WTC11 (cell line): ENCODE measurements around the gene EYS. TPM values are rescaled to one million over a fixed set of nuclear protein-coding genes. Genes with fewer than 3 reads are reported as not detected.

ENCODE experiments used
- ATAC-seq: fragments of 200-7000 bp; cut with Tn5 transposase; 2 replicates; pipeline ENCODE4 v1.10.0; 2021; ENCODE audit warnings: mild to moderate bottlenecking, moderate library complexity
- CTCF ChIA-PET: fragments of 300-600 bp; sonication (Branson Sonifier 250); formaldehyde crosslinking; loops from one replicate; lab custom pipeline; 2021; ENCODE audit warnings: antibody characterized with exemption; lab: Charles Lee
- POLR2A ChIA-PET: fragments of 350-600 bp; sonication (Branson Sonifier 250); formaldehyde crosslinking; loops from one replicate; lab custom pipeline; 2021; ENCODE audit warnings: antibody characterized with exemption; lab: Charles Lee
- DNase-seq: peaks from one replicate; pipeline ENCODE4 v3.0.0; 2021; ENCODE audit warnings: low spot score
- H3K27ac Mint-ChIP-seq: 2 replicates; pipeline ENCODE4 v1.8.0; 2021; ENCODE audit warnings: mixed read lengths
- H3K27me3 Mint-ChIP-seq: 2 replicates; pipeline ENCODE4 v1.8.0; 2021; ENCODE audit warnings: low read depth, mild to moderate bottlenecking, moderate library complexity, mixed read lengths
- H3K36me3 Mint-ChIP-seq: 2 replicates; pipeline ENCODE4 v1.8.0; 2021; ENCODE audit warnings: mixed read lengths
- H3K4me1 Mint-ChIP-seq: 2 replicates; pipeline ENCODE4 v1.8.0; 2022; ENCODE audit warnings: mixed read lengths
- H3K4me3 Mint-ChIP-seq: 2 replicates; pipeline ENCODE4 v1.8.0; 2021; ENCODE audit warnings: mild to moderate bottlenecking, moderate library complexity, mixed read lengths
- H3K9me3 Mint-ChIP-seq: 2 replicates; pipeline ENCODE4 v1.8.0; 2021; ENCODE audit warnings: mixed read lengths
- ARID4B ChIP-seq: sonication (generic); formaldehyde crosslinking; IDR thresholded peaks from 2 replicates; pipeline ENCODE4 v1.8.0; 2023; ENCODE audit warnings: missing genetic modification reagents, mild to moderate bottlenecking, borderline replicate concordance
- CBFB ChIP-seq: sonication (generic); formaldehyde crosslinking; IDR thresholded peaks from 2 replicates; pipeline ENCODE4 v1.8.1; 2022; ENCODE audit warnings: mild to moderate bottlenecking, low read depth, missing genetic modification reagents
- CTCF ChIP-seq: fragments of 200-600 bp; IDR thresholded peaks from 2 replicates; pipeline ENCODE4 v1.8.0; 2022; ENCODE audit warnings: antibody characterized with exemption
- ELF4 ChIP-seq: sonication (generic); formaldehyde crosslinking; IDR thresholded peaks from 2 replicates; pipeline ENCODE4 v1.8.1; 2022; ENCODE audit warnings: low read depth, mild to moderate bottlenecking, moderate library complexity, missing genetic modification reagents
- ESRRA ChIP-seq: sonication (generic); formaldehyde crosslinking; IDR thresholded peaks from 2 replicates; pipeline ENCODE4 v1.8.1; 2022; ENCODE audit warnings: mild to moderate bottlenecking, missing genetic modification reagents, borderline replicate concordance
- IRF2 ChIP-seq: sonication (generic); formaldehyde crosslinking; IDR thresholded peaks from 2 replicates; pipeline ENCODE4 v1.8.0; 2022; ENCODE audit warnings: low read depth, missing genetic modification reagents, borderline replicate concordance
- MLX ChIP-seq: sonication (generic); formaldehyde crosslinking; IDR thresholded peaks from 2 replicates; pipeline ENCODE4 v1.8.1; 2023; ENCODE audit warnings: mild to moderate bottlenecking, missing genetic modification reagents, moderate library complexity
- PRDM15 ChIP-seq: sonication (generic); formaldehyde crosslinking; IDR thresholded peaks from 2 replicates; pipeline ENCODE4 v1.8.0; 2022; ENCODE audit warnings: missing genetic modification reagents
- SMAD4 ChIP-seq: sonication (generic); formaldehyde crosslinking; IDR thresholded peaks from 2 replicates; pipeline ENCODE4 v1.8.0; 2022; ENCODE audit warnings: mild to moderate bottlenecking, missing genetic modification reagents
- SOX15 ChIP-seq: fragments of 250-450 bp; sonication (Bioruptor Pico); IDR thresholded peaks from 2 replicates; pipeline ENCODE4 v1.9.0; 2021; ENCODE audit warnings: mild to moderate bottlenecking
- SP1 ChIP-seq: sonication (generic); formaldehyde crosslinking; conservative IDR thresholded peaks from 2 replicates; pipeline ENCODE4 v1.8.1; 2022; ENCODE audit warnings: missing genetic modification reagents
- STAT6 ChIP-seq: sonication (generic); formaldehyde crosslinking; conservative IDR thresholded peaks from 2 replicates; pipeline ENCODE4 v1.8.1; 2023; ENCODE audit warnings: mild to moderate bottlenecking, low read depth, missing genetic modification reagents, moderate library complexity
- TEAD1 ChIP-seq: sonication (generic); formaldehyde crosslinking; IDR thresholded peaks from 2 replicates; pipeline ENCODE4 v1.8.0; 2022; ENCODE audit warnings: mild to moderate bottlenecking, missing genetic modification reagents
- USF2 ChIP-seq: sonication (generic); formaldehyde crosslinking; IDR thresholded peaks from 2 replicates; pipeline ENCODE4 v1.8.1; 2023; ENCODE audit warnings: mild to moderate bottlenecking, missing genetic modification reagents, moderate library complexity
- ZNF281 ChIP-seq: sonication (generic); formaldehyde crosslinking; IDR thresholded peaks from 2 replicates; pipeline ENCODE4 v1.8.0; 2023; ENCODE audit warnings: mild to moderate bottlenecking, missing genetic modification reagents
- ZNF396 ChIP-seq: fragments of 250-450 bp; sonication (Bioruptor Pico); IDR thresholded peaks from 2 replicates; pipeline ENCODE4 v1.8.0; 2021; ENCODE audit warnings: mild to moderate bottlenecking, moderate library complexity, borderline replicate concordance
- ZNF416 ChIP-seq: fragments of 250-450 bp; sonication (Bioruptor Pico); IDR thresholded peaks from 2 replicates; pipeline ENCODE4 v1.9.0; 2021; ENCODE audit warnings: mild to moderate bottlenecking, inconsistent platforms
- ZSCAN18 ChIP-seq: fragments of 250-450 bp; sonication (Bioruptor Pico); IDR thresholded peaks from 2 replicates; pipeline ENCODE4 v2.1.2; 2022; ENCODE audit warnings: mild to moderate bottlenecking, moderate library complexity
- total RNA-seq: library from RNA; stranded (reverse); gene quantifications from 3 replicates; pipeline ENCODE4 v1.2.3, GENCODE V29; 2021

EYS gene
- total RNA-seq, 1 experiment from 2014 or later, result not detected

- TF ChIP-seq ARID4B (CRISPR knock-in tag), result no peak
- TF ChIP-seq ZNF281, result no peak
- no peak for TF ChIP-seq CTCF
- no peak for TF ChIP-seq ZNF416 (CRISPR knock-in tag)
- TF ChIP-seq ELF4, result no peak
- TF ChIP-seq PRDM15 (CRISPR knock-in tag), result no peak
Observed at GRCh38 chr6:63789699-63790098, 1917.3 kb downstream of the EYS start (continued).

- POLR2A ChIA-PET, result no interaction called here
- ATAC-seq (peak; percentile 60), DNase-seq (no peak)
- CTCF ChIA-PET, result interaction anchor here (1.0 to 1.1 kb wide), 3 partner anchors 14 to 29 kb away, joined by 3 to 5 read pairs (median 4); no protein-coding TSS in a partner anchor
- no peak overlapping the region for H3K27ac Mint-ChIP-seq
- peaks cover 15% of the 10 kb centered on the region for H3K4me1 Mint-ChIP-seq
- no peaks in the 10 kb centered on the region for H3K27me3 Mint-ChIP-seq
- H3K36me3 Mint-ChIP-seq, result peaks cover 5% of the 10 kb centered on the region; the same call in 1 of the 2 replicates
- no peak overlapping the region for H3K4me3 Mint-ChIP-seq
- H3K9me3 Mint-ChIP-seq, result peaks cover 12% of the 10 kb centered on the region
- no peak for TF ChIP-seq MLX (CRISPR knock-in tag)
- TF ChIP-seq CBFB (CRISPR knock-in tag), result no peak
- TF ChIP-seq IRF2 (CRISPR knock-in tag), result no peak
- TF ChIP-seq ZNF396 (CRISPR knock-in tag), result no peak
- no peak for TF ChIP-seq TEAD1 (CRISPR knock-in tag)
- TF ChIP-seq USF2 (CRISPR knock-in tag), result no peak
- no peak for TF ChIP-seq SP1
- no peak for TF ChIP-seq SOX15
- TF ChIP-seq SMAD4 (CRISPR knock-in tag), result no peak
- no peak for TF ChIP-seq ESRRA (CRISPR knock-in tag)
- no peak for TF ChIP-seq ZSCAN18 (CRISPR knock-in tag)
- TF ChIP-seq STAT6 (CRISPR knock-in tag), result no peak
Observed at GRCh38 chr6:63788569-63788968, 1918.5 kb downstream of the EYS start.
